Activated T-helper 1 cell treated with anti-CD3 and anti-CD28 coated beads, Interleukin-12 subunit alpha, Interleukin-12 subunit beta, Interleukin-2, Interleukin-4 antibody, amounts not matched to agents 30 ng/mL and 10 ng/mL and 1 ng/mL, durations not matched to agents 14 hours and 24 hours and 36 hours (primary cell): ENCODE data around the gene ACOX3. TPM values are rescaled to one million over a fixed set of nuclear protein-coding genes. Genes with fewer than 3 reads are reported as not detected.

Experiments
- DNase-seq: peaks from one replicate; pipeline ENCODE4 v3.0.0; 2021; ENCODE audit warnings: low spot score
- H3K27ac Mint-ChIP-seq: one replicate; pipeline ENCODE4 v1.8.0; 2021; ENCODE audit warnings: mild to moderate bottlenecking, mixed read lengths
- H3K27me3 Mint-ChIP-seq: one replicate; pipeline ENCODE4 v1.8.0; 2022; ENCODE audit warnings: mild to moderate bottlenecking, moderate library complexity, mixed read lengths; ENCODE audit not compliant: insufficient read depth
- H3K36me3 Mint-ChIP-seq: one replicate; pipeline ENCODE4 v1.8.0; 2021; ENCODE audit warnings: low read depth, mixed read lengths
- H3K4me1 Mint-ChIP-seq: one replicate; pipeline ENCODE4 v1.8.0; 2021; ENCODE audit warnings: low read depth, mixed read lengths
- H3K4me3 Mint-ChIP-seq: one replicate; pipeline ENCODE4 v1.8.0; 2021; ENCODE audit warnings: mild to moderate bottlenecking, moderate library complexity, mixed read lengths
- H3K9me3 Mint-ChIP-seq: one replicate; pipeline ENCODE4 v1.8.0; 2021; ENCODE audit warnings: mixed read lengths
- intact Hi-C: fragments of 100-400 bp; cut with micrococcal nuclease; formaldehyde crosslinking; loops from one replicate; pipeline ENCODE4 v1.15.1; 2024
- total RNA-seq: library from RNA; stranded (reverse); gene quantifications from 2 replicates; pipeline ENCODE4 v1.2.3, GENCODE V29; 2022

Gene ACOX3
- total RNA-seq, 1 donor from 2014 or later = 20.7 TPM

- Mint-ChIP-seq H3K27ac (no peak overlapping the region), H3K4me3 (no peak overlapping the region), H3K36me3 (no peaks in the 10 kb centered on the region), H3K27me3 (no peaks in the 10 kb centered on the region), H3K4me1 (no peaks in the 10 kb centered on the region), H3K9me3 (no peaks in the 10 kb centered on the region)
- no peak for DNase-seq
- intact Hi-C loops = no loop called here
Observed at GRCh38 chr4:8319731-8320385, 120.7 kb downstream of the ACOX3 start.

- Mint-ChIP-seq H3K27ac (no peak overlapping the region), H3K9me3 (no peaks in the 10 kb centered on the region), H3K4me3 (no peak overlapping the region), H3K27me3 (no peaks in the 10 kb centered on the region), H3K36me3 (no peaks in the 10 kb centered on the region), H3K4me1 (no peaks in the 10 kb centered on the region)
- no peak for DNase-seq
- intact Hi-C loops = no loop called here
Observed at GRCh38 chr4:8319061-8319460, 121.5 kb downstream of the ACOX3 start.

GRCh38 chr4:8318509-8318908, 122.0 kb downstream of the ACOX3 start:
- intact Hi-C loops = no loop called here
- no peak overlapping the region for H3K27ac Mint-ChIP-seq
- no peaks in the 10 kb centered on the region for H3K4me1 Mint-ChIP-seq
- no peaks in the 10 kb centered on the region for H3K36me3 Mint-ChIP-seq
- no peak overlapping the region for H3K4me3 Mint-ChIP-seq
- H3K27me3 Mint-ChIP-seq = no peaks in the 10 kb centered on the region
- H3K9me3 Mint-ChIP-seq = no peaks in the 10 kb centered on the region
- no peak for DNase-seq

- Mint-ChIP-seq H3K9me3 (no peaks in the 10 kb centered on the region), H3K4me1 (no peaks in the 10 kb centered on the region), H3K27me3 (peaks cover 3% of the 10 kb centered on the region), H3K36me3 (no peaks in the 10 kb centered on the region), H3K27ac (no peak overlapping the region), H3K4me3 (no peak overlapping the region)
- no peak for DNase-seq
- intact Hi-C loops = no loop called here
Observed at GRCh38 chr4:8317474-8317873, 123.0 kb downstream of the ACOX3 start.

- no peak overlapping the region for H3K4me3 Mint-ChIP-seq
- peaks cover 8% of the 10 kb centered on the region for H3K27me3 Mint-ChIP-seq
- no peak overlapping the region for H3K27ac Mint-ChIP-seq
- H3K36me3 Mint-ChIP-seq = no peaks in the 10 kb centered on the region
- no peaks in the 10 kb centered on the region for H3K4me1 Mint-ChIP-seq
- no peak for DNase-seq
- no peaks in the 10 kb centered on the region for H3K9me3 Mint-ChIP-seq
- intact Hi-C loops = no loop called here
Observed at GRCh38 chr4:8316911-8317351, 123.6 kb downstream of the ACOX3 start.

Other genes with a start within 250 kb of the ACOX3 start
- gene SH3TC1, start 241.4 kb downstream of the ACOX3 start, total RNA-seq = 25.4 and 33.6 TPM in 2 replicates
- gene HTRA3, start 171.0 kb downstream of the ACOX3 start, total RNA-seq = not detected in 2 replicates
- gene TRMT44, start 54 bp upstream of the ACOX3 start, total RNA-seq = 36.8 and 39.2 TPM in 2 replicates
- gene GPR78, start 139.7 kb upstream of the ACOX3 start, total RNA-seq = not detected in 2 replicates
- gene CPZ, start 152.0 kb upstream of the ACOX3 start, total RNA-seq = not detected in 2 replicates